Frontal cortex (tissue), 4 donors: ENCODE measurements around the gene WIF1. TPM values are rescaled to one million over a fixed set of nuclear protein-coding genes. Genes with fewer than 3 reads are reported as not detected.

Source experiments
- DNase-seq, 2 donors: peaks; one replicate each; pipeline ENCODE4 v3.0.0; 2012; ENCODE audit warnings: low spot score in 2 of 2
- FAIRE-seq: peaks from 2 replicates; lab custom pipeline; 2012; peaks lifted over from hg19 to GRCh38; lab: Jason Lieb, UNC
- small RNA-seq: library from RNA; depleted of rRNA; stranded (forward); fragments of <200 nt; gene quantifications from one replicate; pipeline ENCODE3, GENCODE V24; 2014
- total RNA-seq: library from RNA; depleted of rRNA; stranded (reverse); fragments of >200 nt; gene quantifications from one replicate; pipeline ENCODE4 v1.2.3, GENCODE V29; 2014
- donor health status: control.
- donor health status: control.
- donor health status: control.

WIF1 gene
- total RNA-seq, 1 donor from 2014 or later = 0.41 TPM

- DNase-seq = no peak
- no peak for FAIRE-seq
These were observed 75.8 kb downstream of the WIF1 start for GRCh38 chr12:65045269-65045668.

- no peak for FAIRE-seq
- no peak for DNase-seq
These were observed 81.8 kb downstream of the WIF1 start for GRCh38 chr12:65039301-65039700.

- DNase-seq = no peak
These were observed 96.0 kb downstream of the WIF1 start for GRCh38 chr12:65025136-65025535.

GRCh38 chr12:65023485-65023884 lies 97.6 kb downstream of the WIF1 start:
- DNase-seq = no peak
- no peak for FAIRE-seq

More at GRCh38 chr12:65025136-65025535, 96.0 kb downstream of the WIF1 start:
- no peak for FAIRE-seq

GRCh38 chr12:65022960-65023359 lies 98.1 kb downstream of the WIF1 start:
- DNase-seq = no peak
- FAIRE-seq = no peak

- FAIRE-seq (no peak), DNase-seq (no peak)
These were observed 98.7 kb downstream of the WIF1 start for GRCh38 chr12:65022421-65022820.

GRCh38 chr12:65019696-65020234 lies 101.3 kb downstream of the WIF1 start:
- no peak for FAIRE-seq
- no peak for DNase-seq

- no peak for FAIRE-seq
- no peak for DNase-seq
These were observed 104.0 kb downstream of the WIF1 start for GRCh38 chr12:65016881-65017650.

- no peak for DNase-seq
- no peak for FAIRE-seq
These were observed 105.3 kb downstream of the WIF1 start for GRCh38 chr12:65015850-65016249.

GRCh38 chr12:65014504-65015271 lies 106.4 kb downstream of the WIF1 start:
- FAIRE-seq = no peak
- no peak for DNase-seq

GRCh38 chr12:65010437-65010836 lies 110.7 kb downstream of the WIF1 start:
- DNase-seq (no peak), FAIRE-seq (no peak)

- DNase-seq (no peak), FAIRE-seq (no peak)
These were observed 115.4 kb downstream of the WIF1 start for GRCh38 chr12:65005716-65006115.

GRCh38 chr12:65004270-65004669 lies 116.8 kb downstream of the WIF1 start:
- no peak for FAIRE-seq
- no peak for DNase-seq

Small RNA genes within 50 kb of the gene (small RNA-seq; reads per million reads assigned to genes)
- gene RNU6-166P = not detected

Other genes starting within 250 kb of the WIF1 start
- gene LEMD3, start 48.3 kb upstream of the WIF1 start, total RNA-seq = 77.5 TPM
- gene MSRB3, start 157.4 kb upstream of the WIF1 start, total RNA-seq = 3.7 TPM